SIG-M5 treated with dmso at 0.1 percent for 504 hours (cell line): ENCODE results near the gene EMP1.

Experiments used
- DNase-seq: peaks from one replicate; lab custom pipeline; 2025; ENCODE audit not compliant: unreplicated experiment; lab: John Stamatoyannopoulos, UW

EMP1 gene

DNA sequence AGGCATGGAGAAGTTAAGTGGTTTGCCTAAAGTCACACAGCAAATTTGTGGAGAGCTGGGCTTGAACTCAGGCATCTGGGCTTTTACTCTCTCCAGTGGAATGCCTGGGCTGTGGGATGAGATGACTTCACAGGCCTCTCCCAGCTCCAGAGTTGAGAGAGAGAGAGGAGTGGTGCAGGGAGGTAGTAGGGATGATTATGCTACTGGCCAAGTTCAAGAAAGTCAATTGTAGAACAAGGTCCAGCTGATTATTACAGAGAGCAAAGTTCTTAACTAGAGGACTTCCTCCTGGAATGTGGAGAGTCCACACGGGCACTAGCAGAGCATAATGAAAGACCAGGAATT lies 769 bp upstream of the EMP1 start:
- DNase-seq, result no peak

- no peak for DNase-seq
These were observed 506 bp downstream of the EMP1 start for GRCh38 chr12:13197032-13197431.

GRCh38 chr12:13197526-13198143 lies 1.1 kb downstream of the EMP1 start:
- no peak for DNase-seq

DNA sequence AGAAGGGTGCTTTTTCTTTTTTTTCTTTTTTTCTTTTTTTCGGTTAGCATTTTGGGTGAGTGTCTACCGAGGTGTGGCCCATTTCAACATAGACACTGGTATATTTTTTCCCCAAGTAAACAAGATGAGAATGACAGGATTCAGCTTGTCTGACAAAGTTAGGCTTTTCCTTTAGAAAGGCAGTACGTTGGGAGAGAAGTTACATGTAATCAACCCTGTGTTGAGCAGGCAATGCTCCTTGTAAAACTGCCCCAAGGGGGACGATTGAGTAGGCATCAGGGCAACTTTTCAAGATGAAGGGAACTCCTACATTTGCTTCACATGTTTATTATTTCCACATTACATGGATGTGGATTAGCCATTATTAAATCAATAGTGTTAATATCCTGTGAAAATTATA lies 1.7 kb downstream of the EMP1 start:
- DNase-seq, result no peak

GRCh38 chr12:13198876-13199275 lies 2.4 kb downstream of the EMP1 start:
- no peak for DNase-seq

- DNase-seq, result no peak
These were observed 3.1 kb downstream of the EMP1 start for GRCh38 chr12:13199592-13199991.

DNA sequence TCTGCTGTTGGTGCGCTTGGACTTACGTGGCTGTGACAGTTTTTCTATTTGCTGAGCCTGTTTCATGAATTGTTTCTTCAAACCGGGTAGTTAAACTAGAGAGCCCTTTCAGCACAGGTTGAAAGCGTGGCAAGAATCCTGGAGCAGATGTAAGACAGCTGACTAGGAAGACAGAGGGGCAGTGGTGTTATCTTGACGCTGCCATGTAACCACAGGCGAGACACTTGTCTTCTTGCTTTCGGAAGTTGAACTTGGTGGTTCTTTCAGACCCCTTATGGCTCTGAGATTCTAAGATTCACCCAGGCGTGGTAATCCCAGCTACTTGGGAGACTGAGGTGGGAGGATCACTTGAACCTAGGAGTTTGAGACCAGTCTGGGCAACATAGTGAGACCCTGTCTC lies 4.3 kb downstream of the EMP1 start:
- no peak for DNase-seq

DNA sequence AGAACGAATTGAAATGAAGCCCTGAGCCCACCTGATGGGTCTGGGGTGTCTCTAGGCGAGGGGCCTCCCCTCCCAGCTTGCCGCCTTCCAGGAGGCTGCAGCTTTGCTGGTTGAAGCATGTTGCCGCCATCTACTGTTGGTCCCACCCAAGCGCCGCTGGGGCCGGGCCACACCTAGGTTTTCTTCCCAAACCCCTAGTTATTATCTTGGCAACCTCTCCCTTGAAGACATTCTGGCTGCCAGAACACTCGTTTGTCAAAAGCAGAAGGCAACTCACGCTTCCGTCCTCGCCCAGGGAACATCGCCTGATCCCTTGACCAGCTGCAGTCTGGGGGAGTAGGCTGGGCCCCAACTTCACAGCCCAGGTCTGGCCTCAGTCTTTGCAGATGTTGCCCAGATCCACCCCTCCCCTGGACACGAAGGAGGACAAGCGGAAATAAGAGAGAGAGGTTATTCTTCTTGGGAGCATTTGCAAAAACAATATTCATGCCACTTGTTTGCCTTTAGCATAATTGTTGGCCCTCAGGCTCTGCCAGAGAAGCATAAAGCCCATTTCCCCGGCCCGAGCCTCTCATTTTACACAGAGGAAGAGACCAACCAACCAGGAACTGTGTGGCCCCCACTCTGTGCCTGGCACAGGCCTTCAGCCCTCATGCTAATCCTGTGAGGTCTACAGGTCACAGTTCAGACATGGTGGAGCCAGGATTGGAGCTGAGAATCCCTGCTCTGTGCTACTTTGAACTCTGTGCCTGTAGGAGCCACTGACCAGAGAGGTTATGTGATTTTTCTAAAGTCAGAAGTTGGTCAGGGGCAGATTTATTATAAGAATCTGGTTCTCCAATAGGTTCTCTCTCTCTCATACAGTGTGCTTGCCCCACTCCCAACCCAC lies 6.8 kb downstream of the EMP1 start:
- no peak for DNase-seq

- DNase-seq, result no peak
These were observed 7.9 kb downstream of the EMP1 start for GRCh38 chr12:13204428-13204827.

GRCh38 chr12:13205809-13206559 lies 9.5 kb downstream of the EMP1 start:
- no peak for DNase-seq

- DNase-seq, result no peak
These were observed 10.0 kb downstream of the EMP1 start for GRCh38 chr12:13206560-13206897.

GRCh38 chr12:13208533-13209435 lies 12.3 kb downstream of the EMP1 start:
- no peak for DNase-seq

GRCh38 chr12:13209436-13210235 lies 13.1 kb downstream of the EMP1 start:
- DNase-seq, result no peak

DNA sequence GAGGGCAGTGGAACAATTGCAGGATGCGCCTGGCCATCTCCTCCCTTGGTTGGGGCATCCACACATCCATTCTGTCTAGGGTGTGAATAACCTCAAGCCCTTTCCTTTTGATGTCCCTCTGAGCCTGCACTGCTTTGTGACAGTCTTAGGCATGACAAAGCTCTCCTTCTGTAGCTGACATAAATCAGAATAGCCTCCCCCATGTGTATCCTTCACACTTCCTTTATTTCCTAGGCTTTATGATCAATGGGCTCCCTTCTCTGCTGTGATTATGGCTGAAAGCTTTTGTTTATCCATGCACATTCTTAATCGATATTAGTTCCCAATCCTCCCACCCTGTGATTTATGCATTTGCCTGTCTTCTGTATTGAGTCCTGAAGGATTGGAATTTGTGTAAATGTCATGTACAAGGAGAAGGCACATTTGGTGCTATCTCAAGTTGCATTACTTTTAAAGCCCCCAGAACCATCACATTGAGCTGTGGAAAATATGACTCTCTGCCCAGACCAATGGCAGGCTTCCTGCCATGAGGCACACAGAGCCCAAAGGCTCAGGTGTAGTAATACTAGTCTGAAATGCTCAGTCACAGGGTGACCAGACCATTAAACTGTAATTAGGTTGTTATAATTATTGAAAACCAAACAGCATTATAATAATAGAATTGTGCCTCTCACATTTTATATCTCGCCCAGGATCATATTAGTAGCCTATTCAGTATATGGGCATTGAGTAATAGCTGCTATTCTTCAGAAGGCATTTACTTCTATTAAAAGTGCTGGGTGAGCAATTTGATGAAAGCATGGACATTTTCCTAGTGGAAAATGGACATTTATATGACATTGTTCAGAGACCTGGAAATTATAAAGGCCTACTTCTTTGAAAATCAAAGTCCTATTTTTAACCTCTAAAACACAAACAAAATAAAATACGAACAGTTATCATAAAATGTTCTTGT lies 14.0 kb downstream of the EMP1 start:
- no peak for DNase-seq

DNA sequence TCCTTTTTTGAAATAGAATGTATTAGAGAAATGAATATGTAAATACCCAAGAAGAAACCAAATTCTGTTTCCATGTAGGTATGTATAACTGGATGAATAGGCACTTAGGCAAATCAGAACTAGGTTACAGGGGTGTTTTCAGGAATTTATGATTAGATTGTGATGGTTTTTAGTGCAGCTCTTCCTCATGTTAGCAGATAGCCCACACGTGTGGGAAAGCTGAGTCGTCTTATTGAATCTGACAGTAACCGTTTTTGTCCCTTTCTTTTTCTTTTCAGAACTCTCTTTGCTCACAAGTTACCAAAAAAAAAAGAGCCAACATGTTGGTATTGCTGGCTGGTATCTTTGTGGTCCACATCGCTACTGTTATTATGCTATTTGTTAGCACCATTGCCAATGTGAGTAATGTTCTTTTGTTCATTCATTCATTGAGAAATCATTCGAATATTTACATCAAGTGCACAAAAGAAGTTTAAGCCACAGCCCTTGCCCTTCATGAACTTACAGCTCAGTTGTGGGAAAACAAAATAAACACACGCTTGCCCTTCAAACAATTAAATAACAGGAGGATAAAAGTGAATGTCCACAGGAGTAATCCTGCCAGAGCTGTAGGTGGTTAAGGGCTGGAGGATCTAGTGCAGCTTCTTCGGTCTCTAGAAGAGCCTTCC lies 14.8 kb downstream of the EMP1 start:
- no peak for DNase-seq

GRCh38 chr12:13211859-13212664 lies 15.5 kb downstream of the EMP1 start:
- DNase-seq, result peak; percentile 73

- DNase-seq, result no peak
These were observed 18.5 kb downstream of the EMP1 start for GRCh38 chr12:13215056-13215455.

DNA sequence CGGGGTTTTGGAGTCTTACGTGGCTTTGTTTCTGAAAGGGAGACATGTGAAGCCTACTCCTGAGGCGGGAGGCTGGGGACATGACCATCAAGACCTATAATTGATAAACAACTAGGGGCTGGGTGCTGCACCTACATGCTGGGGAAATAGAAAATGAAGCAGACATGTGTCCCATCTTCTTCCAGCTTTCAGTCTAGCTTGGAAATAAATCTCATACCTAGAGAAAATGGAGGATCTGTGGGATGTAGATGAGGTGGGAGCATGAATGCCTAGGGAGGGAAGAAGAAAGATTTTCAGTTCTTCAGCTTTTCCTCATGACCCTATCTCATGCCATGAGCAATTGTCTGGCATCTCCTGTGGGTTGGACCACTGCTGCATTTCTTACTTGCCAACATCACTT lies 22.1 kb downstream of the EMP1 start:
- DNase-seq, result no peak
